Measurements from ENCODE around the gene URB1.
"Not testable (repeated sequence)": the region's sequence is repeated elsewhere in the genome, so short reads cannot be mapped to it uniquely, and the experiment has no call there.

URB1 gene

GRCh38 chr21:32390537-32391224 is 2.1 kb downstream of the URB1 start:
- H3K4me2 ChIP-seq (ENCODE audit: insufficient read depth, low read length, poor library complexity, severe bottlenecking); H2BK5ac ChIP-seq (ENCODE audit: low read length); H3K27me3 ChIP-seq (ENCODE audit: control insufficient read depth in 3 of 3, insufficient read depth in 3 of 3, low read depth in 1 of 3, low read length in 3 of 3); H3K4me1 ChIP-seq (ENCODE audit: control insufficient read depth in 2 of 2, insufficient read depth in 1 of 2, low read depth in 1 of 2, low read length in 2 of 2); DNase-seq (ENCODE audit: low spot score); H2BK12ac ChIP-seq (ENCODE audit: low read length); H2AK5ac ChIP-seq (ENCODE audit: low read depth, low read length); H4K8ac ChIP-seq (ENCODE audit: low read depth, low read length); H3K23ac ChIP-seq (ENCODE audit: low read depth, low read length, poor library complexity); H3K9ac ChIP-seq (ENCODE audit: low read depth, low read length, poor library complexity); H3K4ac ChIP-seq (ENCODE audit: low read length); H3K27ac ChIP-seq (replicated peaks; ENCODE audit: low read length); H2AFZ ChIP-seq (ENCODE audit: low read length); H2BK15ac ChIP-seq (ENCODE audit: low read length); H3K18ac ChIP-seq (ENCODE audit: low read length); H3K4me3 ChIP-seq (ENCODE audit: low read length in 2 of 2); H3K14ac ChIP-seq (ENCODE audit: low read length); H2BK120ac ChIP-seq (ENCODE audit: low read depth, low read length); H3K79me1 ChIP-seq (ENCODE audit: low read depth, low read length); H4K91ac ChIP-seq (ENCODE audit: low read depth, low read length, poor library complexity): not testable (repeated sequence)
- Histone ChIP-seq H3K36me3 (replicated peaks in 1 of 2; ENCODE audit: control insufficient read depth in 2 of 2, insufficient read depth in 2 of 2, low read length in 2 of 2) (peaks cover 0 to 15% of the 10 kb centered on the region in 2 donors), H3K9me3 (replicated peaks in 1 of 2; ENCODE audit: control insufficient read depth in 2 of 2, insufficient read depth in 1 of 2, low read depth in 1 of 2, low read length in 2 of 2) (peaks cover 7 to 13% of the 10 kb centered on the region in 2 donors)
- WGBS, 2 donors (ENCODE audit: extremely low coverage in 2 of 2, insufficient read length in 2 of 2, insufficient replicate concordance in 1 of 2): no CpG with 5 or more reads among the region's 11 CpGs

GRCh38 chr21:32389337-32390015 is 3.3 kb downstream of the URB1 start:
- Histone ChIP-seq H4K8ac (ENCODE audit: low read depth, low read length) (no peak overlapping the region), H3K27me3 (ENCODE audit: control insufficient read depth in 3 of 3, insufficient read depth in 3 of 3, low read depth in 1 of 3, low read length in 3 of 3) (no peaks in the 10 kb centered on the region), H3K18ac (ENCODE audit: low read length) (no peak overlapping the region), H3K9me3 (replicated peaks in 1 of 2; ENCODE audit: control insufficient read depth in 2 of 2, insufficient read depth in 1 of 2, low read depth in 1 of 2, low read length in 2 of 2) (peaks cover 7 to 13% of the 10 kb centered on the region in 2 donors), H3K27ac (replicated peaks; ENCODE audit: low read length) (no peak overlapping the region), H3K23ac (ENCODE audit: low read depth, low read length, poor library complexity) (no peak overlapping the region), H3K4me3 (ENCODE audit: low read length in 2 of 2) (no peak overlapping the region), H3K14ac (ENCODE audit: low read length) (no peak overlapping the region), H2BK5ac (ENCODE audit: low read length) (no peak overlapping the region), H3K9ac (ENCODE audit: low read depth, low read length, poor library complexity) (no peak overlapping the region), H3K4me2 (ENCODE audit: insufficient read depth, low read length, poor library complexity, severe bottlenecking) (no peak overlapping the region), H4K91ac (ENCODE audit: low read depth, low read length, poor library complexity) (no peak overlapping the region), H2AFZ (ENCODE audit: low read length) (no peak overlapping the region), H3K4me1 (ENCODE audit: control insufficient read depth in 2 of 2, insufficient read depth in 1 of 2, low read depth in 1 of 2, low read length in 2 of 2) (peaks cover 2 to 4% of the 10 kb centered on the region in 2 donors), H3K4ac (ENCODE audit: low read length) (no peak overlapping the region), H2AK5ac (ENCODE audit: low read depth, low read length) (no peak overlapping the region), H2BK120ac (ENCODE audit: low read depth, low read length) (no peak overlapping the region), H2BK12ac (ENCODE audit: low read length) (no peak overlapping the region), H2BK15ac (ENCODE audit: low read length) (no peak overlapping the region), H3K79me1 (ENCODE audit: low read depth, low read length) (peaks cover 5% of the 10 kb centered on the region), H3K36me3 (replicated peaks in 1 of 2; ENCODE audit: control insufficient read depth in 2 of 2, insufficient read depth in 2 of 2, low read length in 2 of 2) (peaks cover under 1 to 23% of the 10 kb centered on the region in 2 donors)
- WGBS, 2 donors (ENCODE audit: extremely low coverage in 2 of 2, insufficient read length in 2 of 2, insufficient replicate concordance in 1 of 2): no CpG with 5 or more reads among the region's 5 CpGs
- no peak for DNase-seq (ENCODE audit: low spot score)

GRCh38 chr21:32388306-32388705 is 4.5 kb downstream of the URB1 start:
- peaks cover 5% of the 10 kb centered on the region for H3K79me1 ChIP-seq (ENCODE audit: low read depth, low read length)
- H2AFZ ChIP-seq (ENCODE audit: low read length): no peak overlapping the region
- no CpG with 5 or more reads among the region's 9 CpGs for WGBS, 2 donors (ENCODE audit: extremely low coverage in 2 of 2, insufficient read length in 2 of 2, insufficient replicate concordance in 1 of 2)
- H3K36me3 ChIP-seq (replicated peaks in 1 of 2; ENCODE audit: control insufficient read depth in 2 of 2, insufficient read depth in 2 of 2, low read length in 2 of 2): peaks cover 9 to 34% of the 10 kb centered on the region in 2 donors
- H3K9ac ChIP-seq (ENCODE audit: low read depth, low read length, poor library complexity): no peak overlapping the region
- H2BK12ac ChIP-seq (ENCODE audit: low read length): no peak overlapping the region
- peaks cover 2 to 3% of the 10 kb centered on the region in 2 donors for H3K9me3 ChIP-seq (replicated peaks in 1 of 2; ENCODE audit: control insufficient read depth in 2 of 2, insufficient read depth in 1 of 2, low read depth in 1 of 2, low read length in 2 of 2)
- H2BK120ac ChIP-seq (ENCODE audit: low read depth, low read length): no peak overlapping the region
- no peak overlapping the region for H2AK5ac ChIP-seq (ENCODE audit: low read depth, low read length)
- no peak overlapping the region for H3K27ac ChIP-seq (replicated peaks; ENCODE audit: low read length)
- no peak overlapping the region for H2BK5ac ChIP-seq (ENCODE audit: low read length)
- H4K8ac ChIP-seq (ENCODE audit: low read depth, low read length): no peak overlapping the region
- no peak overlapping the region for H3K23ac ChIP-seq (ENCODE audit: low read depth, low read length, poor library complexity)
- H3K18ac ChIP-seq (ENCODE audit: low read length): no peak overlapping the region
- no peak overlapping the region for H2BK15ac ChIP-seq (ENCODE audit: low read length)
- H4K91ac ChIP-seq (ENCODE audit: low read depth, low read length, poor library complexity): no peak overlapping the region
- no peak overlapping the region for H3K4me2 ChIP-seq (ENCODE audit: insufficient read depth, low read length, poor library complexity, severe bottlenecking)
- H3K4me3 ChIP-seq (ENCODE audit: low read length in 2 of 2): no peak overlapping the region
- no peak for DNase-seq (ENCODE audit: low spot score)
- peaks cover 2 to 4% of the 10 kb centered on the region in 2 donors for H3K4me1 ChIP-seq (ENCODE audit: control insufficient read depth in 2 of 2, insufficient read depth in 1 of 2, low read depth in 1 of 2, low read length in 2 of 2)
- no peaks in the 10 kb centered on the region for H3K27me3 ChIP-seq (ENCODE audit: control insufficient read depth in 3 of 3, insufficient read depth in 3 of 3, low read depth in 1 of 3, low read length in 3 of 3)
- no peak overlapping the region for H3K14ac ChIP-seq (ENCODE audit: low read length)
- no peak overlapping the region for H3K4ac ChIP-seq (ENCODE audit: low read length)

GRCh38 chr21:32387151-32387550 is 5.7 kb downstream of the URB1 start:
- H3K4ac ChIP-seq (ENCODE audit: low read length): no peak overlapping the region
- no peak overlapping the region for H2BK12ac ChIP-seq (ENCODE audit: low read length)
- H3K36me3 ChIP-seq (replicated peaks in 1 of 2; ENCODE audit: control insufficient read depth in 2 of 2, insufficient read depth in 2 of 2, low read length in 2 of 2): peaks cover 17 to 46% of the 10 kb centered on the region in 2 donors
- H3K4me2 ChIP-seq (ENCODE audit: insufficient read depth, low read length, poor library complexity, severe bottlenecking): no peak overlapping the region
- no peak for DNase-seq (ENCODE audit: low spot score)
- H4K91ac ChIP-seq (ENCODE audit: low read depth, low read length, poor library complexity): no peak overlapping the region
- no peak overlapping the region for H3K27ac ChIP-seq (replicated peaks; ENCODE audit: low read length)
- H3K27me3 ChIP-seq (ENCODE audit: control insufficient read depth in 3 of 3, insufficient read depth in 3 of 3, low read depth in 1 of 3, low read length in 3 of 3): no peaks in the 10 kb centered on the region
- no CpG with 5 or more reads among the region's 8 CpGs for WGBS, 2 donors (ENCODE audit: extremely low coverage in 2 of 2, insufficient read length in 2 of 2, insufficient replicate concordance in 1 of 2)
- no peak overlapping the region for H3K23ac ChIP-seq (ENCODE audit: low read depth, low read length, poor library complexity)
- no peak overlapping the region for H2BK5ac ChIP-seq (ENCODE audit: low read length)
- no peak overlapping the region for H3K18ac ChIP-seq (ENCODE audit: low read length)
- H2BK120ac ChIP-seq (ENCODE audit: low read depth, low read length): no peak overlapping the region
- no peak overlapping the region for H2AFZ ChIP-seq (ENCODE audit: low read length)
- no peak overlapping the region for H4K8ac ChIP-seq (ENCODE audit: low read depth, low read length)
- peaks cover 3% of the 10 kb centered on the region for H3K79me1 ChIP-seq (ENCODE audit: low read depth, low read length)
- no peak overlapping the region for H3K14ac ChIP-seq (ENCODE audit: low read length)
- peaks cover 2% of the 10 kb centered on the region in 2 donors for H3K4me1 ChIP-seq (ENCODE audit: control insufficient read depth in 2 of 2, insufficient read depth in 1 of 2, low read depth in 1 of 2, low read length in 2 of 2)
- no peak overlapping the region for H3K4me3 ChIP-seq (ENCODE audit: low read length in 2 of 2)
- no peak overlapping the region for H2BK15ac ChIP-seq (ENCODE audit: low read length)
- H3K9me3 ChIP-seq (replicated peaks in 1 of 2; ENCODE audit: control insufficient read depth in 2 of 2, insufficient read depth in 1 of 2, low read depth in 1 of 2, low read length in 2 of 2): no peaks in the 10 kb centered on the region
- no peak overlapping the region for H2AK5ac ChIP-seq (ENCODE audit: low read depth, low read length)
- no peak overlapping the region for H3K9ac ChIP-seq (ENCODE audit: low read depth, low read length, poor library complexity)

Measured in neuronal stem cell (in vitro differentiated cells).